GM20431 (cell line): ENCODE data around the gene ATP8B3.

ENCODE experiments used
- in situ Hi-C: fragments of 300-500 bp; cut with MseI, MboI; formaldehyde crosslinking; loops from one replicate; pipeline ENCODE4 v1.15.0; 2020; ENCODE audit warnings: low sequenced_read_pairs; ENCODE audit not compliant: unreplicated experiment

Gene ATP8B3

GRCh38 chr19:1780272-1780958, 31.7 kb downstream of the ATP8B3 start:
- in situ Hi-C loops: no loop called here

GRCh38 chr19:1779574-1779973, 32.5 kb downstream of the ATP8B3 start:
- in situ Hi-C loops: no loop called here

GRCh38 chr19:1777149-1777548, 34.9 kb downstream of the ATP8B3 start:
- in situ Hi-C loops: no loop called here

GRCh38 chr19:1776606-1777147, 35.4 kb downstream of the ATP8B3 start:
- in situ Hi-C loops: no loop called here

GRCh38 chr19:1775951-1776605, 36.0 kb downstream of the ATP8B3 start:
- in situ Hi-C loops: no loop called here

- in situ Hi-C loops: no loop called here
Observed at GRCh38 chr19:1774989-1775772, 36.9 kb downstream of the ATP8B3 start.

GRCh38 chr19:1773184-1773583, 38.9 kb downstream of the ATP8B3 start:
- in situ Hi-C loops: no loop called here

GRCh38 chr19:1770866-1771576, 41.1 kb downstream of the ATP8B3 start:
- in situ Hi-C loops: no loop called here

GRCh38 chr19:1769645-1769985, 42.5 kb downstream of the ATP8B3 start:
- in situ Hi-C loops: no loop called here

- in situ Hi-C loops: no loop called here
Observed at GRCh38 chr19:1768918-1769644, 43.0 kb downstream of the ATP8B3 start.

- in situ Hi-C loops: no loop called here
Observed at GRCh38 chr19:1768248-1768647, 43.8 kb downstream of the ATP8B3 start.

GRCh38 chr19:1767464-1767933, 44.6 kb downstream of the ATP8B3 start:
- in situ Hi-C loops: no loop called here

- in situ Hi-C loops: no loop called here
Observed at GRCh38 chr19:1766800-1767352, 45.2 kb downstream of the ATP8B3 start.

GRCh38 chr19:1765904-1766799, 45.9 kb downstream of the ATP8B3 start:
- in situ Hi-C loops: no loop called here

- in situ Hi-C loops: no loop called here
Observed at GRCh38 chr19:1765232-1765903, 46.7 kb downstream of the ATP8B3 start.

GRCh38 chr19:1764729-1765128, 47.3 kb downstream of the ATP8B3 start:
- in situ Hi-C loops: no loop called here

GRCh38 chr19:1763648-1764639, 48.1 kb downstream of the ATP8B3 start:
- in situ Hi-C loops: no loop called here
